Calu3 (cell line): ENCODE data around the gene SMIM34. TPM values are rescaled to one million over a fixed set of nuclear protein-coding genes. Genes with fewer than 3 reads are reported as not detected.
"Not testable (repeated sequence)": the region's sequence is repeated elsewhere in the genome, so short reads cannot be mapped to it uniquely, and the experiment has no call there.

Experiments
- BruUV-seq: library from RNA; stranded (reverse); fragments of 400-500 nt; replicated peaks from 2 replicates; lab custom pipeline; 2021; lab: Mats Ljungman, UMichigan
- CTCF ChIA-PET: fragments of 300-600 bp; sonication (Branson Sonifier 250); formaldehyde crosslinking; loops from one replicate; lab custom pipeline; 2022; ENCODE audit warnings: antibody characterized with exemption; lab: Charles Lee
- DNase-seq: peaks from one replicate; pipeline ENCODE4 v3.0.0; 2022
- H3K27ac Mint-ChIP-seq: one replicate; pipeline ENCODE4 v1.8.0; 2022; ENCODE audit warnings: mixed read lengths; ENCODE audit not compliant: unreplicated experiment
- H3K27me3 Mint-ChIP-seq: one replicate; pipeline ENCODE4 v1.8.0; 2022; ENCODE audit warnings: mixed read lengths; ENCODE audit not compliant: unreplicated experiment
- H3K36me3 Mint-ChIP-seq: one replicate; pipeline ENCODE4 v1.8.0; 2022; ENCODE audit warnings: mild to moderate bottlenecking, moderate library complexity, mixed read lengths; ENCODE audit not compliant: insufficient read depth, unreplicated experiment
- H3K4me1 Mint-ChIP-seq: one replicate; pipeline ENCODE4 v1.8.0; 2022; ENCODE audit warnings: mild to moderate bottlenecking, low read depth, mixed read lengths; ENCODE audit not compliant: unreplicated experiment
- H3K4me3 Mint-ChIP-seq: one replicate; pipeline ENCODE4 v1.8.0; 2022; ENCODE audit warnings: mild to moderate bottlenecking, low read depth, moderate library complexity, mixed read lengths; ENCODE audit not compliant: unreplicated experiment
- H3K9me3 Mint-ChIP-seq: one replicate; pipeline ENCODE4 v1.8.0; 2022; ENCODE audit warnings: low read depth, mixed read lengths; ENCODE audit not compliant: unreplicated experiment
- CTCF ChIP-seq: fragments of 200-600 bp; IDR thresholded peaks from one replicate; pipeline ENCODE4 v1.8.0; 2022; ENCODE audit warnings: antibody characterized with exemption; ENCODE audit not compliant: unreplicated experiment
- intact Hi-C: fragments of 100-400 bp; cut with micrococcal nuclease; formaldehyde crosslinking; loops from one replicate; pipeline ENCODE4 v1.10.0; 2022; ENCODE audit not compliant: unreplicated experiment
- total RNA-seq: library from RNA; stranded (reverse); gene quantifications from 2 replicates; pipeline ENCODE4 v1.2.3, GENCODE V29; 2022

SMIM34 gene
- total RNA-seq, 1 experiment from 2014 or later: not detected

- H3K27me3 Mint-ChIP-seq, H3K27ac Mint-ChIP-seq, BruUV-seq, H3K9me3 Mint-ChIP-seq, H3K4me1 Mint-ChIP-seq, H3K36me3 Mint-ChIP-seq, intact Hi-C loops, DNase-seq, CTCF ChIA-PET, H3K4me3 Mint-ChIP-seq: not testable (repeated sequence)
Observed at GRCh38 chr21:34375619-34375972, 48.2 kb downstream of the SMIM34 start.

- intact Hi-C loops, DNase-seq, H3K9me3 Mint-ChIP-seq, H3K27ac Mint-ChIP-seq, H3K36me3 Mint-ChIP-seq, CTCF ChIA-PET, H3K4me1 Mint-ChIP-seq, BruUV-seq, H3K4me3 Mint-ChIP-seq: not testable (repeated sequence)
- H3K27me3 Mint-ChIP-seq: peaks cover 10% of the 10 kb centered on the region
Observed at GRCh38 chr21:34374940-34375618, 48.7 kb downstream of the SMIM34 start, which contains the start of gene SMIM11. TSS of gene SMIM11 (plus strand) at chr21:34375507. CDS start at chr21:34379505, 3,998 bp downstream.

- DNase-seq, BruUV-seq, H3K4me1 Mint-ChIP-seq, CTCF ChIA-PET, H3K4me3 Mint-ChIP-seq, H3K27ac Mint-ChIP-seq, H3K9me3 Mint-ChIP-seq, H3K36me3 Mint-ChIP-seq, intact Hi-C loops: not testable (repeated sequence)
- H3K27me3 Mint-ChIP-seq: peaks cover 10% of the 10 kb centered on the region
Observed at GRCh38 chr21:34374462-34374861, 49.3 kb downstream of the SMIM34 start.

- H3K4me1 Mint-ChIP-seq: no peaks in the 10 kb centered on the region
- no TSS peak for BruUV-seq
- H3K27me3 Mint-ChIP-seq: peaks cover 23% of the 10 kb centered on the region
- no peak for TF ChIP-seq CTCF
- no peaks in the 10 kb centered on the region for H3K9me3 Mint-ChIP-seq
- intact Hi-C loops: no loop called here
- H3K27ac Mint-ChIP-seq: no peak overlapping the region
- CTCF ChIA-PET: no interaction called here
- no peaks in the 10 kb centered on the region for H3K36me3 Mint-ChIP-seq
- no peak for DNase-seq
- H3K4me3 Mint-ChIP-seq: no peak overlapping the region
Observed at GRCh38 chr21:34372321-34372720, 51.4 kb downstream of the SMIM34 start.

GRCh38 chr21:34369741-34370140 lies 54.0 kb downstream of the SMIM34 start:
- TF ChIP-seq CTCF: no peak
- Mint-ChIP-seq H3K4me3 (no peak overlapping the region), H3K27ac (no peak overlapping the region), H3K27me3 (peaks cover 23% of the 10 kb centered on the region), H3K36me3 (no peaks in the 10 kb centered on the region), H3K4me1 (no peaks in the 10 kb centered on the region), H3K9me3 (no peaks in the 10 kb centered on the region)
- DNase-seq: no peak
- no TSS peak for BruUV-seq
- intact Hi-C loops: no loop called here
- CTCF ChIA-PET: no interaction called here

Other genes starting within 250 kb of the SMIM34 start
- not detected in 2 replicates for gene KCNE2, start 59.9 kb downstream of the SMIM34 start, total RNA-seq
- gene SMIM11, start 48.4 kb downstream of the SMIM34 start, total RNA-seq: 1.5 and 12.9 TPM in 2 replicates
- 0.28 TPM in 1 of 2 replicates, not detected in the other for gene KCNE1, start 88.3 kb upstream of the SMIM34 start, total RNA-seq
- 25.4 and 25.7 TPM in 2 replicates for gene RCAN1, start 191.2 kb upstream of the SMIM34 start, total RNA-seq
- gene CLIC6, start 245.0 kb upstream of the SMIM34 start, total RNA-seq: 0.24 and 0.42 TPM in 2 replicates